ENCODE data around the gene WAC.
A peak's percentile ranks its signal among the peaks of the same experiment; 100 is the strongest.
"Not testable (repeated sequence)": the region's sequence is repeated elsewhere in the genome, so short reads cannot be mapped to it uniquely, and the experiment has no call there.

WAC gene

GRCh38 chr10:28496017-28496416, 36.9 kb upstream of the WAC start:
- H3K4me3 ChIP-seq (replicated peaks in 1 of 2; ENCODE audit: low read depth in 2 of 2, low read length in 2 of 2) = no peak overlapping the region
- DNase-seq (ENCODE audit: low read depth in 2 of 2) = no peak
- no peak for TF ChIP-seq CTCF (IDR thresholded peaks at IDR 0.05; ENCODE audit: low read depth, low read length)

GRCh38 chr10:28496481-28496961, 36.4 kb upstream of the WAC start:
- H3K4me3 ChIP-seq (replicated peaks in 1 of 2; ENCODE audit: low read depth in 2 of 2, low read length in 2 of 2) = no peak overlapping the region
- TF ChIP-seq CTCF (IDR thresholded peaks at IDR 0.05; ENCODE audit: low read depth, low read length) = no peak
- no peak for DNase-seq (ENCODE audit: low read depth in 2 of 2)

- DNase-seq (ENCODE audit: low read depth in 2 of 2) = no peak
- TF ChIP-seq CTCF (IDR thresholded peaks at IDR 0.05; ENCODE audit: low read depth, low read length) = no peak
These were observed 35.4 kb upstream of the WAC start for GRCh38 chr10:28497313-28498126.

GRCh38 chr10:28500203-28500602, 32.7 kb upstream of the WAC start:
- not testable (repeated sequence) for DNase-seq (ENCODE audit: low read depth in 2 of 2); H3K4me3 ChIP-seq (replicated peaks in 1 of 2; ENCODE audit: low read depth in 2 of 2, low read length in 2 of 2)

More at GRCh38 chr10:28497313-28498126, 35.4 kb upstream of the WAC start:
- no peak overlapping the region for H3K4me3 ChIP-seq (replicated peaks in 1 of 2; ENCODE audit: low read depth in 2 of 2, low read length in 2 of 2)

- no peak overlapping the region for H3K4me3 ChIP-seq (replicated peaks in 1 of 2; ENCODE audit: low read depth in 2 of 2, low read length in 2 of 2)
- peak in 1 of 2 donors; percentile 8 for DNase-seq (ENCODE audit: low read depth in 2 of 2)
- no peak for TF ChIP-seq CTCF (IDR thresholded peaks at IDR 0.05; ENCODE audit: low read depth, low read length)
These were observed 29.8 kb upstream of the WAC start for GRCh38 chr10:28503114-28503513.

- TF ChIP-seq CTCF (IDR thresholded peaks at IDR 0.05; ENCODE audit: low read depth, low read length) = no peak
- DNase-seq (ENCODE audit: low read depth in 2 of 2) = no peak
- no peak overlapping the region for H3K4me3 ChIP-seq (replicated peaks in 1 of 2; ENCODE audit: low read depth in 2 of 2, low read length in 2 of 2)
These were observed 27.5 kb upstream of the WAC start for GRCh38 chr10:28505359-28505959.

- no peak for TF ChIP-seq CTCF (IDR thresholded peaks at IDR 0.05; ENCODE audit: low read depth, low read length)
- DNase-seq (ENCODE audit: low read depth in 2 of 2) = no peak
- H3K4me3 ChIP-seq (replicated peaks in 1 of 2; ENCODE audit: low read depth in 2 of 2, low read length in 2 of 2) = no peak overlapping the region
These were observed 24.5 kb upstream of the WAC start for GRCh38 chr10:28508304-28508925.

Data from cardiac fibroblast (primary cell).